Prostate gland (tissue), 2 donors: ENCODE measurements around the gene GRIN2A. TPM values are rescaled to one million over a fixed set of nuclear protein-coding genes. Genes with fewer than 3 reads are reported as not detected.

Experiments
- DNase-seq: peaks from one replicate; pipeline ENCODE4 v3.0.0-alpha.2; 2019; ENCODE audit warnings: low spot score
- H3K27ac ChIP-seq, 2 donors: fragments of 200-600 bp; sonication (generic); 2 replicates each; pipeline ENCODE4 v1.5.1; 2017 to 2019
- H3K27me3 ChIP-seq: fragments of 200-600 bp; sonication (generic); replicated peaks from 2 replicates; pipeline ENCODE4 v1.5.1; 2019; ENCODE audit not compliant: insufficient read depth
- H3K36me3 ChIP-seq, 2 donors: fragments of 200-600 bp; sonication (generic); 1 replicate in 1 of 2; 2 replicates in 1 of 2; pipeline versions ENCODE4 v1.5.1 to v1.8.1; 2017 to 2019
- H3K4me1 ChIP-seq: fragments of 200-600 bp; sonication (generic); replicated peaks from 2 replicates; pipeline ENCODE4 v1.5.1; 2019
- H3K4me3 ChIP-seq, 2 donors: fragments of 200-600 bp; sonication (generic); 2 replicates each; pipeline ENCODE4 v1.5.1; 2017 to 2019
- H3K9me3 ChIP-seq: fragments of 200-600 bp; sonication (generic); 2 replicates; pipeline ENCODE4 v1.5.1; 2017
- CTCF ChIP-seq, 4 experiments: fragments of 200-600 bp in 2 of 4; fragments of 450-650 bp in 2 of 4; sonication (generic) in 2 of 4; IDR thresholded peaks; 1 replicate in 3 of 4; 2 replicates in 1 of 4; pipeline ENCODE4 v1.5.1; 2016 to 2019; ENCODE audit warnings: antibody characterized with exemption in 4 of 4, mild to moderate bottlenecking in 2 of 4, moderate library complexity in 2 of 4
- POLR2A ChIP-seq: fragments of 450-650 bp; IDR thresholded peaks from one replicate; pipeline ENCODE4 v1.6.1; 2016; ENCODE audit warnings: antibody characterized with exemption, mild to moderate bottlenecking
- POLR2AphosphoS5 ChIP-seq: sonication (generic); formaldehyde crosslinking; IDR thresholded peaks from one replicate; pipeline ENCODE4 v1.6.1; 2017; ENCODE audit warnings: antibody characterized with exemption
- WGBS: methylation state at CpG from one replicate; pipeline ENCODE4 v1.1.5; 2018; 5-methylcytosine and 5-hydroxymethylcytosine counted together
- intact Hi-C: fragments of 100-400 bp; cut with DNase I; formaldehyde crosslinking; loops from one replicate; pipeline ENCODE4 v1.14.2; 2022
- total RNA-seq, 2 donors: library from RNA; depleted of rRNA; stranded (reverse); fragments of >200 nt; gene quantifications; one replicate each; pipeline ENCODE4 v1.1.0, GENCODE V29; 2016

Gene GRIN2A
- total RNA-seq, 2 donors from 2014 or later: 0.23 to 11.4 TPM

DNA sequence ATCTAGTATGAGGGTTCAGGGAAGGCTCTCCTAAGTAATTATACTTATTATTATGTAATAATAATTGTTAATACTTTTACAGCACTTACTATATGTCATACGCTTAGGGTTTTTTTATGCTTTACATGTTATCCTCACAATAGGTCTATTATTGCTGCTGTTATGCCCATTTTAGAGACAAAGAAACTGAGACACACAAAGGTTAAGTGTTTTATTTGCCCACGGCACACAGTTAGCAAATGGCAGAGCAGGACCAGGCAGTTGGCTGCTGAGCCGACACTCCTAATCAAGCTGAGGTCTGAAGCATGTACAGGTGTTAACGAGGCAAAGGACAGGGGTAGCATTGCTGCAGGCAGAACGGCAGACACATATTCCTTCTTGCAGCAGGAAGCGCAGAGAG lies 443.5 kb downstream of the GRIN2A start:
- Histone ChIP-seq H3K9me3 (no peaks in the 10 kb centered on the region), H3K27me3 (no peaks in the 10 kb centered on the region), H3K36me3 (no peaks in the 10 kb centered on the region), H3K4me3 (no peak overlapping the region), H3K4me1 (no peaks in the 10 kb centered on the region), H3K27ac (no peak overlapping the region)
- 84% methylated on average over 6 of the region's 6 CpGs for WGBS
- intact Hi-C loops: no loop called here
- no peak for DNase-seq
- no peak for TF ChIP-seq POLR2AphosphoS5
- no peak for TF ChIP-seq POLR2A
- TF ChIP-seq CTCF (IDR thresholded peaks at IDR 0.05): no peak

DNA sequence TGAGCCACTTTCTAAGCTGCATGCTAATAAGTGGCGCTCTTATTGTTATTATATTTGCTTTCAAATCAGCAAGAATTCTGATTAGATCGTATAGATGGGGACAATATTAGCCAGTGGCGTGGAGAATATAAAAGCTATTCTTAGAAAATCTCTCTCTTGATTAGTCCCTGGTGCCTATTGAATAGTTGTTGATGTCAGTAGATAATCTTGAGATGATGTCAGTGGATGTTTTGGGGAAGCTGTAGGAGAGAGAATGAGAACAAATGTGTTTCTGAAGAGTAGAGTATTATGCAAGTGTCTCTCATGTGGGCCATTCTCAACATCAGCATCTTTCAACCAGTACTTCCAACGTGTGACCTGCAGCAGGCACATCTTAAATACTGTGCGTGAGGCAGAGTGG lies 445.7 kb downstream of the GRIN2A start:
- H3K27ac ChIP-seq: no peak overlapping the region
- H3K36me3 ChIP-seq: no peaks in the 10 kb centered on the region
- H3K4me1 ChIP-seq: no peaks in the 10 kb centered on the region
- no peak for DNase-seq
- no peak overlapping the region for H3K4me3 ChIP-seq
- no peak for TF ChIP-seq POLR2A
- TF ChIP-seq POLR2AphosphoS5: no peak
- TF ChIP-seq CTCF (IDR thresholded peaks at IDR 0.05): no peak
- 82% methylated on average over 5 of the region's 5 CpGs for WGBS
- intact Hi-C loops: no loop called here
- H3K9me3 ChIP-seq: no peaks in the 10 kb centered on the region
- H3K27me3 ChIP-seq: no peaks in the 10 kb centered on the region

GRCh38 chr16:9723136-9723535 lies 459.1 kb downstream of the GRIN2A start:
- no peak overlapping the region for H3K4me3 ChIP-seq
- no peaks in the 10 kb centered on the region for H3K36me3 ChIP-seq
- no peak overlapping the region for H3K27ac ChIP-seq
- no peaks in the 10 kb centered on the region for H3K9me3 ChIP-seq
- intact Hi-C loops: no loop called here
- H3K27me3 ChIP-seq: no peaks in the 10 kb centered on the region
- H3K4me1 ChIP-seq: no peaks in the 10 kb centered on the region
- DNase-seq: no peak
- no peak for TF ChIP-seq CTCF (IDR thresholded peaks at IDR 0.05)
- no peak for TF ChIP-seq POLR2AphosphoS5
- no peak for TF ChIP-seq POLR2A

DNA sequence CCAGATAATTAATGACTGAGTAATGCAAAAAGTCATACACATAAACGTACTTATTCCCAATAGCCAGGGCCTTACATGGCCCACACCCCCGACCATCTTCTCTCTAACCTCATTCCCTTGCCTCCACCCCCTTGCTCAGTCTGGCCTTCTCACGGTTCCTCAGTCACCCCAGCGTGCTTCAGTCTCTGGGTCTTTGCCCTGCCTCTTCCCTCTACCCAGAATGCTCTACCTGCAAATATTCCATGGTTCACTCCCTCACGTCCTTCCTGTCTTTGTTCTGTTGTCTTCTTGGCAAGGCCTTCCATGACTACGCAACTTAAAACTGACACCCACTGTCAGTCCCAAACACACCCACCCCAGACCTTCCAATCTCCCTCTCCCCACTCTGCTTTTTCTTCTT lies 468.3 kb downstream of the GRIN2A start:
- intact Hi-C loops: no loop called here
- WGBS: 78% methylated on average over 6 of the region's 6 CpGs
- H3K9me3 ChIP-seq: no peaks in the 10 kb centered on the region

More for the DNA sequence above, 468.3 kb downstream of the GRIN2A start:
- Histone ChIP-seq H3K36me3 (no peaks in the 10 kb centered on the region), H3K27me3 (no peaks in the 10 kb centered on the region), H3K4me1 (no peaks in the 10 kb centered on the region), H3K4me3 (no peak overlapping the region), H3K27ac (no peak overlapping the region)
- TF ChIP-seq CTCF (IDR thresholded peaks at IDR 0.05) (no peak), POLR2AphosphoS5 (no peak), POLR2A (no peak)
- DNase-seq: no peak
